Naive thymus-derived CD4-positive, alpha-beta T cell (primary cell): Measurements from ENCODE around the gene MRPS35. TPM values are rescaled to one million over a fixed set of nuclear protein-coding genes. Genes with fewer than 3 reads are reported as not detected.

ENCODE experiments used
- ATAC-seq: fragments of 150-1000 bp; cut with Tn5 transposase; 2 replicates; pipeline ENCODE4 v1.10.0; 2021; ENCODE audit warnings: mild to moderate bottlenecking, moderate library complexity
- CTCF ChIA-PET: fragments of 350-600 bp; sonication (Branson Sonifier 250); formaldehyde crosslinking; loops from one replicate; lab custom pipeline; 2021; ENCODE audit warnings: antibody characterized with exemption; lab: Charles Lee
- POLR2A ChIA-PET: fragments of 350-600 bp; sonication (Branson Sonifier 250); formaldehyde crosslinking; loops from one replicate; lab custom pipeline; 2021; ENCODE audit warnings: antibody characterized with exemption, inconsistent platforms; lab: Charles Lee
- DNase-seq, 9 donors: peaks; one replicate each; pipeline versions ENCODE4 v3.0.0 to v3.0.0-alpha.2; 2020 to 2022; ENCODE audit warnings: mixed read lengths in 1 of 9
- H3K27ac ChIP-seq: one replicate; pipeline ENCODE4 v1.7.0; 2013; ENCODE audit warnings: mild to moderate bottlenecking, low read depth, low read length, moderate library complexity
- H3K27me3 ChIP-seq, 2 donors: one replicate each; pipeline ENCODE4 v1.7.0; 2013; ENCODE audit warnings: low read length in 2 of 2, mild to moderate bottlenecking in 2 of 2, moderate library complexity in 2 of 2; ENCODE audit not compliant: control insufficient read depth in 2 of 2, insufficient read depth in 2 of 2
- H3K36me3 ChIP-seq, 3 experiments: 1 replicate in 2 of 3; 2 replicates in 1 of 3; pipeline ENCODE4 v1.7.0; 2013; ENCODE audit warnings: low read length in 3 of 3, mild to moderate bottlenecking in 3 of 3, moderate library complexity in 1 of 3; ENCODE audit not compliant: insufficient read depth in 3 of 3, control insufficient read depth in 2 of 3
- H3K4me1 ChIP-seq, 2 donors: one replicate each; pipeline ENCODE4 v1.7.0; 2013; ENCODE audit warnings: low read length in 2 of 2, mild to moderate bottlenecking in 2 of 2, moderate library complexity in 1 of 2; ENCODE audit not compliant: control insufficient read depth in 2 of 2, insufficient read depth in 2 of 2
- H3K4me3 ChIP-seq: 2 replicates; pipeline ENCODE4 v1.7.0; 2013; ENCODE audit warnings: mild to moderate bottlenecking, low read length
- H3K9me3 ChIP-seq, 3 experiments: 1 replicate in 2 of 3; 2 replicates in 1 of 3; pipeline ENCODE4 v1.7.0; 2013; ENCODE audit warnings: low read length in 3 of 3; ENCODE audit not compliant: control insufficient read depth in 2 of 3
- H3K27ac Mint-ChIP-seq, 9 donors: one replicate each; pipeline ENCODE4 v1.8.0; 2020 to 2022; ENCODE audit warnings: mixed read lengths in 9 of 9, mild to moderate bottlenecking in 8 of 9, moderate library complexity in 5 of 9, inconsistent platforms in 2 of 9
- H3K27me3 Mint-ChIP-seq, 5 donors: one replicate each; pipeline ENCODE4 v1.8.0; 2021 to 2022; ENCODE audit warnings: mixed read lengths in 5 of 5, mild to moderate bottlenecking in 1 of 5
- H3K36me3 Mint-ChIP-seq, 5 donors: one replicate each; pipeline ENCODE4 v1.8.0; 2020 to 2022; ENCODE audit warnings: mixed read lengths in 5 of 5, mild to moderate bottlenecking in 3 of 5, inconsistent platforms in 1 of 5
- H3K4me1 Mint-ChIP-seq, 7 donors: one replicate each; pipeline ENCODE4 v1.8.0; 2020 to 2022; ENCODE audit warnings: mixed read lengths in 7 of 7, mild to moderate bottlenecking in 3 of 7, inconsistent platforms in 1 of 7
- H3K4me3 Mint-ChIP-seq, 10 donors: one replicate each; pipeline ENCODE4 v1.8.0; 2020 to 2022; ENCODE audit warnings: mild to moderate bottlenecking in 10 of 10, mixed read lengths in 10 of 10, moderate library complexity in 6 of 10, inconsistent platforms in 2 of 10
- H3K9me3 Mint-ChIP-seq, 11 donors: one replicate each; pipeline ENCODE4 v1.8.0; 2020 to 2022; ENCODE audit warnings: mixed read lengths in 11 of 11, mild to moderate bottlenecking in 4 of 11, inconsistent platforms in 1 of 11, moderate library complexity in 1 of 11
- intact Hi-C, 2 donors: fragments of 100-400 bp; cut with micrococcal nuclease; formaldehyde crosslinking; loops; one replicate each; pipeline ENCODE4 v1.15.1; 2023
- polyA plus RNA-seq, 2 donors: library from polyadenylated mRNA; unstranded; fragments of 300-500 nt; fragmentation: Illumina TruSeq; gene quantifications; one replicate each; pipeline ENCODE4 v1.2.3, GENCODE V29; 2021
- total RNA-seq, 6 experiments: library from RNA in 5 of 6; stranded (reverse) in 5 of 6; gene quantifications; 1 replicate in 5 of 6; 2 replicates in 1 of 6; pipeline ENCODE4 v1.2.3 and lab custom pipeline; 2021 to 2026

MRPS35 gene
- total and polyA plus RNA-seq, 7 experiments from 2014 or later, result 19.9 to 64.8 (median 23.8) TPM

- intact Hi-C loops, result loop anchor here (5.0 to 10.0 kb wide), 5 partner anchors 45 to 758 kb away; partner anchors contain the start of genes PPFIBP1 (in 2 of the 2) and MED21 (in 1 of the 2)
- peaks cover 28 to 56% (median 53%) of the 10 kb centered on the region in 7 donors for H3K4me1 Mint-ChIP-seq
- ATAC-seq, result no peak
These were observed 71.8 kb downstream of the MRPS35 start for GRCh38 chr12:27782481-27782880.

GRCh38 chr12:27785882-27786570 is 75.4 kb downstream of the MRPS35 start:
- intact Hi-C loops, result loop anchor here (10.0 kb wide), 2 partner anchors 261 to 761 kb away; partner anchors contain the start of genes MED21 (in 1 of the 2) and PPFIBP1 (in 1 of the 2)
- Mint-ChIP-seq H3K4me3 (peak overlapping the region in 3 of 10 donors; percentile 15 to 27 (median 18)), H3K27me3 (no peaks in the 10 kb centered on the region), H3K9me3 (no peaks in the 10 kb centered on the region), H3K27ac (no peak overlapping the region), H3K36me3 (peaks cover 0 to 28% (median 13%) of the 10 kb centered on the region in 5 donors), H3K4me1 (peaks cover 23 to 74% (median 65%) of the 10 kb centered on the region in 7 donors)
- ATAC-seq (no peak), DNase-seq (no peak)
- ChIA-PET POLR2A (interaction anchor here (0.8 kb wide), 1 partner anchor 13 kb away, joined by 3 read pairs; no protein-coding TSS in a partner anchor), CTCF (interaction anchor here (0.7 kb wide), 1 partner anchor 53 kb away, joined by 3 read pairs; no protein-coding TSS in a partner anchor)
- Histone ChIP-seq H3K27ac (no peak overlapping the region), H3K36me3 (peaks cover 0 to 5% (median 0%) of the 10 kb centered on the region in 3 experiments), H3K9me3 (no peaks in the 10 kb centered on the region), H3K27me3 (no peaks in the 10 kb centered on the region), H3K4me3 (no peak overlapping the region), H3K4me1 (peaks cover 4 to 5% of the 10 kb centered on the region in 2 donors)

More at GRCh38 chr12:27782481-27782880, 71.8 kb downstream of the MRPS35 start:
- peaks cover 5 to 12% of the 10 kb centered on the region in 2 donors for H3K4me1 ChIP-seq
- H3K27me3 ChIP-seq, result no peaks in the 10 kb centered on the region
- no peak for DNase-seq
- ChIA-PET POLR2A (no interaction called here), CTCF (no interaction called here)
- H3K27ac ChIP-seq, result no peak overlapping the region
- peaks cover 0 to 4% (median 0%) of the 10 kb centered on the region in 3 experiments for H3K36me3 ChIP-seq
- H3K4me3 ChIP-seq, result no peak overlapping the region
- peaks cover 0 to 15% (median 0%) of the 10 kb centered on the region in 5 donors for H3K27me3 Mint-ChIP-seq
- peaks cover 0 to 28% (median 8%) of the 10 kb centered on the region in 5 donors for H3K36me3 Mint-ChIP-seq
- peak overlapping the region; percentile 45 to 88 (median 84) for H3K4me3 Mint-ChIP-seq
- peak overlapping the region in 1 of 9 donors; percentile 14 for H3K27ac Mint-ChIP-seq
- no peaks in the 10 kb centered on the region for H3K9me3 Mint-ChIP-seq
- no peaks in the 10 kb centered on the region for H3K9me3 ChIP-seq

- no peaks in the 10 kb centered on the region for H3K9me3 Mint-ChIP-seq
- H3K4me1 Mint-ChIP-seq, result peaks cover 14 to 66% (median 50%) of the 10 kb centered on the region in 7 donors
- no peaks in the 10 kb centered on the region for H3K27me3 Mint-ChIP-seq
- no peak overlapping the region for H3K4me3 Mint-ChIP-seq
- H3K27ac Mint-ChIP-seq, result peak overlapping the region in 1 of 9 donors; percentile 16
- ATAC-seq (no peak), DNase-seq (no peak)
- Histone ChIP-seq H3K4me1 (no peaks in the 10 kb centered on the region), H3K27me3 (no peaks in the 10 kb centered on the region), H3K27ac (no peak overlapping the region), H3K4me3 (no peak overlapping the region), H3K36me3 (peaks cover 0 to 7% (median 5%) of the 10 kb centered on the region in 3 experiments), H3K9me3 (no peaks in the 10 kb centered on the region)
- H3K36me3 Mint-ChIP-seq, result peaks cover 5 to 29% (median 17%) of the 10 kb centered on the region in 5 donors
- CTCF ChIA-PET, result interaction anchor here (0.9 kb wide), 1 partner anchor 18 kb away, joined by 5 read pairs; no protein-coding TSS in a partner anchor
- POLR2A ChIA-PET, result interaction anchor here (1.3 to 1.7 kb wide), 2 partner anchors 8 to 12 kb away, joined by 3 to 6 read pairs; no protein-coding TSS in a partner anchor
- intact Hi-C loops, result loop anchor here (10.0 kb wide), 2 partner anchors 263 to 763 kb away; partner anchors contain the start of genes MED21 (in 1 of the 2) and PPFIBP1 (in 1 of the 2)
These were observed 76.9 kb downstream of the MRPS35 start for GRCh38 chr12:27787559-27787958.

- Mint-ChIP-seq H3K4me1 (peaks cover 7 to 53% (median 30%) of the 10 kb centered on the region in 7 donors), H3K36me3 (peaks cover 5 to 40% (median 16%) of the 10 kb centered on the region in 5 donors), H3K4me3 (no peak overlapping the region), H3K9me3 (no peaks in the 10 kb centered on the region), H3K27ac (no peak overlapping the region), H3K27me3 (no peaks in the 10 kb centered on the region)
- no peaks in the 10 kb centered on the region for H3K27me3 ChIP-seq
- intact Hi-C loops, result no loop called here
- H3K4me1 ChIP-seq, result no peaks in the 10 kb centered on the region
- no peaks in the 10 kb centered on the region for H3K9me3 ChIP-seq
- H3K27ac ChIP-seq, result no peak overlapping the region
- no peak for DNase-seq
- CTCF ChIA-PET, result interaction anchor here (1.1 kb wide), 1 partner anchor 31 kb away, joined by 4 read pairs; no protein-coding TSS in a partner anchor
- POLR2A ChIA-PET, result interaction anchor here (0.6 to 1.2 kb wide), 4 partner anchors 10 to 17 kb away, joined by 3 to 5 read pairs (median 4); partner anchors contain the start of genes KLHL42 and MANSC4
- H3K4me3 ChIP-seq, result no peak overlapping the region
- peaks cover 0 to 14% (median 8%) of the 10 kb centered on the region in 3 experiments for H3K36me3 ChIP-seq
- ATAC-seq, result no peak
These were observed 79.5 kb downstream of the MRPS35 start for GRCh38 chr12:27790179-27790578.

- Mint-ChIP-seq H3K4me1 (peaks cover 0 to 27% (median 5%) of the 10 kb centered on the region in 7 donors), H3K4me3 (no peak overlapping the region), H3K36me3 (peaks cover 13 to 54% (median 28%) of the 10 kb centered on the region in 5 donors), H3K9me3 (peaks cover 0 to 1% (median 0%) of the 10 kb centered on the region in 11 donors), H3K27me3 (no peaks in the 10 kb centered on the region), H3K27ac (peak overlapping the region in 8 of 9 donors; percentile 4 to 79 (median 50))
- intact Hi-C loops, result no loop called here
- ATAC-seq (no peak), DNase-seq (no peak)
- Histone ChIP-seq H3K9me3 (no peaks in the 10 kb centered on the region), H3K4me3 (no peak overlapping the region), H3K36me3 (peaks cover 0 to 34% (median 5%) of the 10 kb centered on the region in 3 experiments), H3K27ac (no peak overlapping the region), H3K27me3 (no peaks in the 10 kb centered on the region), H3K4me1 (no peaks in the 10 kb centered on the region)
- ChIA-PET POLR2A (interaction anchor here (1.2 kb wide), 1 partner anchor 15 kb away, joined by 5 read pairs; the partner anchor contains the start of genes KLHL42 and MANSC4), CTCF (interaction anchor here (0.7 kb wide), 1 partner anchor 66 kb away, joined by 3 read pairs; no protein-coding TSS in a partner anchor)
These were observed 84.4 kb downstream of the MRPS35 start for GRCh38 chr12:27794818-27795584.

- Histone ChIP-seq H3K36me3 (peaks cover 0 to 34% (median 5%) of the 10 kb centered on the region in 3 experiments), H3K4me3 (no peak overlapping the region), H3K9me3 (no peaks in the 10 kb centered on the region), H3K27ac (no peak overlapping the region), H3K27me3 (no peaks in the 10 kb centered on the region), H3K4me1 (peaks cover 0 to 5% of the 10 kb centered on the region in 2 donors)
- peak overlapping the region in 3 of 9 donors; percentile 32 to 38 (median 35) for H3K27ac Mint-ChIP-seq
- H3K27me3 Mint-ChIP-seq, result no peaks in the 10 kb centered on the region
- peaks cover 0 to 1% (median 0%) of the 10 kb centered on the region in 11 donors for H3K9me3 Mint-ChIP-seq
- POLR2A ChIA-PET, result no interaction called here
- CTCF ChIA-PET, result no interaction called here
- H3K4me3 Mint-ChIP-seq, result no peak overlapping the region
- DNase-seq (no peak), ATAC-seq (no peak)
- intact Hi-C loops, result no loop called here
- H3K36me3 Mint-ChIP-seq, result peaks cover 13 to 53% (median 29%) of the 10 kb centered on the region in 5 donors
- peaks cover 8 to 34% (median 13%) of the 10 kb centered on the region in 7 donors for H3K4me1 Mint-ChIP-seq
These were observed 85.5 kb downstream of the MRPS35 start for GRCh38 chr12:27796128-27796527.
